ENCODE measurements around the gene EPN1. TPM values are rescaled to one million over a fixed set of nuclear protein-coding genes. Genes with fewer than 3 reads are reported as not detected.

The EPN1 gene
- total and polyA plus RNA-seq, 2 of the 8 experiments (the other 6 are each of a cell fraction or from before 2014, with no cell fraction given) = 49.6 to 200 TPM

GRCh38 chr19:55658846-55659459 lies 16.1 kb upstream of the EPN1 start (continued):
- no peak for TF ChIP-seq RNF2 (IDR thresholded peaks at IDR 0.05; ENCODE audit: borderline replicate concordance, low read depth, low read length, missing control alignments, poor library complexity, severe bottlenecking)
- TF ChIP-seq HDAC2 (IDR thresholded peaks at IDR 0.05; ENCODE audit: borderline replicate concordance in 1 of 2, low read depth in 2 of 2, low read length in 2 of 2) = no peak
- no peak for TF ChIP-seq MAX (IDR thresholded peaks at IDR 0.05)
- TF ChIP-seq SP2 (IDR thresholded peaks at IDR 0.05; ENCODE audit: low read length) = no peak
- no peak for TF ChIP-seq PHF8 (conservative IDR thresholded peaks at IDR 0.05; ENCODE audit: low read depth, low read length)
- no peak for TF ChIP-seq GABPA (IDR thresholded peaks at IDR 0.05; ENCODE audit: borderline replicate concordance, insufficient read depth, low read length)
- TF ChIP-seq HDAC6 (IDR thresholded peaks at IDR 0.05; ENCODE audit: low read depth, low read length) = no peak

Measured in H1 (cell line).